HEK293T (cell line): ENCODE data around the gene TTLL11.

ENCODE experiments used
- ARNT ChIP-seq: fragments of 450-650 bp; IDR thresholded peaks from 2 replicates; pipeline ENCODE4 v1.6.1; 2017; ENCODE audit warnings: mild to moderate bottlenecking
- ELF4 ChIP-seq: fragments of 450-650 bp; IDR thresholded peaks from 2 replicates; pipeline ENCODE4 v1.6.1; 2017; ENCODE audit warnings: antibody characterized with exemption
- FOXK2 ChIP-seq: fragments of 450-650 bp; IDR thresholded peaks from 2 replicates; pipeline ENCODE4 v1.6.1; 2016; ENCODE audit warnings: mild to moderate bottlenecking
- FOXM1 ChIP-seq: fragments of 450-650 bp; IDR thresholded peaks from 2 replicates; pipeline ENCODE4 v1.6.1; 2017; ENCODE audit warnings: mild to moderate bottlenecking, borderline replicate concordance
- NFRKB ChIP-seq: fragments of 450-650 bp; IDR thresholded peaks from 2 replicates; pipeline ENCODE4 v1.6.1; 2016; ENCODE audit warnings: mild to moderate bottlenecking, moderate library complexity
- SUZ12 ChIP-seq: fragments of 450-650 bp; IDR thresholded peaks from 2 replicates; pipeline ENCODE4 v1.6.1; 2016; ENCODE audit warnings: mild to moderate bottlenecking
- TARDBP ChIP-seq: fragments of 450-650 bp; IDR thresholded peaks from 2 replicates; pipeline ENCODE4 v1.6.1; 2016

- no peak for TF ChIP-seq TARDBP
- TF ChIP-seq ARNT: no peak
- TF ChIP-seq FOXM1: no peak
- no peak for TF ChIP-seq ELF4
- TF ChIP-seq NFRKB: no peak
- no peak for TF ChIP-seq FOXK2
- TF ChIP-seq SUZ12: no peak
Measured at GRCh38 chr9:121772600-121773285, 320.4 kb downstream of the TTLL11 start.
